ENCODE data around the gene ACSS3.

DNA sequence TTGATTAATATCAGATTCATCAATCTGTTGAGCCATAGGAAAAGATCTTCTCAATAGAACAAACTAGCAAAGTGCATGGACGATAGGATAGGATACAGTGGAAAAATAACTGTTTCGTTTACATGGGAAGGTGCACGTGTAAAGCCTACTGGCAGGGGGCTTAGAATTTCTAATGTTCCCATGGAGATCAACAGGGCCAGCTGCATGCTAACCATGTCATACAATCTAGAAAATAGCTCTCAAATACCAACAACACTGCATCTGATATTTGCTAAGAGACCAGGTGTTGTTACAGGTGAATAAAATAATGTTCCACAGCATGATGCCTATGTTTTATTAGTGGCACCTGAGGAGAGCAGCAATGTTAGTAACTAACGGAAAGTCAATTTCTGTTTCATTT lies 72.5 kb downstream of the ACSS3 start:
- TF ChIP-seq, protein P1, sequence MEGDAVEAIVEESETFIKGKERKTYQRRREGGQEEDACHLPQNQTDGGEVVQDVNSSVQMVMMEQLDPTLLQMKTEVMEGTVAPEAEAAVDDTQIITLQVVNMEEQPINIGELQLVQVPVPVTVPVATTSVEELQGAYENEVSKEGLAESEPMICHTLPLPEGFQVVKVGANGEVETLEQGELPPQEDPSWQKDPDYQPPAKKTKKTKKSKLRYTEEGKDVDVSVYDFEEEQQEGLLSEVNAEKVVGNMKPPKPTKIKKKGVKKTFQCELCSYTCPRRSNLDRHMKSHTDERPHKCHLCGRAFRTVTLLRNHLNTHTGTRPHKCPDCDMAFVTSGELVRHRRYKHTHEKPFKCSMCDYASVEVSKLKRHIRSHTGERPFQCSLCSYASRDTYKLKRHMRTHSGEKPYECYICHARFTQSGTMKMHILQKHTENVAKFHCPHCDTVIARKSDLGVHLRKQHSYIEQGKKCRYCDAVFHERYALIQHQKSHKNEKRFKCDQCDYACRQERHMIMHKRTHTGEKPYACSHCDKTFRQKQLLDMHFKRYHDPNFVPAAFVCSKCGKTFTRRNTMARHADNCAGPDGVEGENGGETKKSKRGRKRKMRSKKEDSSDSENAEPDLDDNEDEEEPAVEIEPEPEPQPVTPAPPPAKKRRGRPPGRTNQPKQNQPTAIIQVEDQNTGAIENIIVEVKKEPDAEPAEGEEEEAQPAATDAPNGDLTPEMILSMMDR (IDR thresholded peaks at IDR 0.05; ENCODE audit: low read depth, low read length) = no peak
- no peak for TF ChIP-seq EZH2phosphoT487 (IDR thresholded peaks at IDR 0.05; ENCODE audit: low read depth)

All from OCI-LY3 (cell line).